Stimulated activated CD4-positive, alpha-beta T cell treated with anti-CD3 and anti-CD28 coated beads, Interleukin-2, amount 100 ng/mL, for 48 hours (primary cell): ENCODE data around the gene PIK3R2.
"Not testable (repeated sequence)": the region's sequence is repeated elsewhere in the genome, so short reads cannot be mapped to it uniquely, and the experiment has no call there.

Experiments
- DNase-seq, 2 donors: peaks; one replicate each; pipeline ENCODE4 v3.0.0-alpha.2; 2020

Gene PIK3R2

DNA sequence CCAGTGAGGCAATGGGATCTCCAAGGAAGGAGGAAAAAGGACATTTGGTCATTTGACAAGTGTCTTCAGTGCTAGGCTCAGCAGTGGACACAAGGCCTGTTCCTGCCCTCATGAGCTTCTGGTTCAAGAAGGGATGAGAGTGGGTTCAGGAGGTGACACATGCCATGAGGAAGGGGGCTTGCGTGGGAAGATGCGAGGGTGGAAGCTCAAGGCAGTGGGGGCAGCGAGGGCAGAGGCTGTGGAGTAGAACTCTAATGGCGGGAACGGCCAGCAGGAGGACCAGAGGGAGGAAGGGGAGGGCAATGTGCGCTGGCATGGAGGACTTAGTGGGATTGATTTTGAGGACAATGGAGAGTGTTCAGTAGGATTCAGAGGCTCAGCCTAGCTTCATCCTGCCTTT, 3.3 kb downstream of the PIK3R2 start:
- no peak for DNase-seq

DNA sequence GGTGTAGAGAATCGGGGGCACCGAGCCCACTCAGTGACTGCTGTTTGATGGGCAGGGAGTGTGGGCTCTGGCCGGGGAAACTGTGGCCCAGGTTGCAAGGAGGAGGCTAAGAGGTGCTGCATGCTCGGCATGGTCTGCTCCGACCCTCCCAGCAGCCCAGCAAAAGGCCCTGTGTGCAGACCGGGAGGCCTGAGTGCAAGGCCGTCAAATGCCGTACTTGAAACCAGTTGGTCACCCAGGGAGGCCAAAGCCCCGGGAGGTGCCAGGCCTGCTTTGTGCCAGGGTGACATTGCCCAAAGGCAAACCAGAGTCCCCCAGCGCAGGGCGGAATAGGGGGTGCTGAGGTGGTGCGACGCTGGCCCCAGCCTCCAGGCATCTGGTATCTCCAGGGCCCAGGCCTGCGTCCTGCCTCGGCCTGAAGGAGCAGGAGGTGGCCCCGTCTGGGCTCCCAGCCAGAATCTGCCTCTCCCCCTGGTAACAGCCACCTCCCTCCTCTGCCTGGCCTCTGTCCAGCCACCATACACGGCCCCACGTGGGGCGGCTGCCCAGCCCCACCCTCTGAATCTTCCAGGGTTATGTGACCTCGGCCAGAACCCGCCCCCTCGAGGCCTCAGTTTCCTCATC, 4.0 kb downstream of the PIK3R2 start:
- no peak for DNase-seq

DNA sequence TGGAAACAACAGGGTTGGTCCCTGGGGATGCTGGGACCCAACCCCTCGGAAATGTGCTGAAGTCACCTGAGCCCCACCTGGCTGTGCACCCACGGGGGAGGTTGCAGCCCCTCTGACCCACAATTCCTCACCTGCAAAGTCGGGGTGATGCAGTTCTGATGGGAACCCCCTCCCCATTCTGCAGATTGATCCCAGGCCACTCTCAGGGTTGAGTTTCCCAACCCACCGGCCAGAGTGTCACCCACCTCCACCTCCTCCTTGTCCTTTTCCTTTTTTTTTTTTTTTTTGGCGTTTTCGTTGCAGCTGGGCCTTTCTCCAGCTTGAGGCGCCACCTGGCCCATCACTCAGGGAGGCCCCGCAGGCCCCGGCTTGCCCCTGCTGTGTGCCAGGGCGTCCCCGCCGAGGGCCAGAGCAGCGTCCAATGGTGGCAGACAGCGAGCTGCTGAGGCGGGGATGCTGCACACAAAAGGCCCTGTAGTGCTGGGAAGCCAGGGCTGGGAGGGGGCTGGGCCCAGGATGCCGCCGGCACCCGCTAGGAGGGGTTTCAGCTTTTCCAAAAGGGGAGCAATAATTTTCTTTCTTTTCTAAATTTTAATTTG, 4.6 kb downstream of the PIK3R2 start:
- DNase-seq = no peak

DNA sequence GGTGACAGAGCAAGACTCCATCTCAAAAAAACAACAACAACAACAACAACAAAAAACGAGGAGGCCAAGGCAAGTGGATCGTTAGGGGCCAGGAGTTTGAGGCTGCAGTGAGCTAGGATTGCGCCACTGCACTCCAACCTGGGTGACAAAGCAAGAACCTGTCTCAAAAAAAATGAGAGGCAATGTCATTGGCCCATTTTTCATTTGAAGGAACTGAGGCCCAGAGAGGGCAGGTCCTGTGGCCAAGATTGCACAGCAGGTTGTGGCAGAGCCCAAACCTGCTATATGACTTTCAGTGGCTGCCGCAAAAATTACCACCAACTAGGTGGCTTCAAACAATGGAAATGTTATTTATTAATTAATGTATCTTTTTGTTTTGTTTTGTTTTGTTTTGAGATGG, 5.5 kb downstream of the PIK3R2 start:
- DNase-seq = no peak

DNA sequence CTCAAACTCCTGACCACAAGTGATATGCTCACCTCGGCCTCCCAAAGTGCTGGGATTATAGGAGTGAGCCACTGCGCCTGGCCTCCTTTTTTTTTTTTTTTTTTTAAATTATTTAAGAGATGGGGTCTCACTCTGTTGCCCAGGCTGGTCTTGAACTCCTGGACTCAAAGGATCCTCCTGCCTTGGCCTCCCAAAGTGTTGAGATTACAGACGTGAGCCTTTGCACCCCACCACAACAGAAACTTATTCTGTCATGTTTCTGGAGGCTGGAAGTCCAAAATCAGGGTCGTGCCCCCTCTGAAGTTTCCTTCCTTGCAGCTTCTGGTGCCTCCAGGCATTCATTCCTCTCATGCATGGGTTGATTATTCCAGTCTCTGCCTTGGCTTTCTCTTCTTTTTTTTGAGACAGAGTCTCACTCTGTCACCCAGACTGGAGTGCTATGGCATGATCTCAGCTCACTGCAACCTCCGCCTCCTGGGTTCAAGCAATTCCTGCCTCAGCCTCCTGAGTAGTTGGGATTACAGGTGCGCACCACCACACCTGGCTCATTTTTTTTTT, 6.2 kb downstream of the PIK3R2 start:
- DNase-seq = not testable (repeated sequence)

DNA sequence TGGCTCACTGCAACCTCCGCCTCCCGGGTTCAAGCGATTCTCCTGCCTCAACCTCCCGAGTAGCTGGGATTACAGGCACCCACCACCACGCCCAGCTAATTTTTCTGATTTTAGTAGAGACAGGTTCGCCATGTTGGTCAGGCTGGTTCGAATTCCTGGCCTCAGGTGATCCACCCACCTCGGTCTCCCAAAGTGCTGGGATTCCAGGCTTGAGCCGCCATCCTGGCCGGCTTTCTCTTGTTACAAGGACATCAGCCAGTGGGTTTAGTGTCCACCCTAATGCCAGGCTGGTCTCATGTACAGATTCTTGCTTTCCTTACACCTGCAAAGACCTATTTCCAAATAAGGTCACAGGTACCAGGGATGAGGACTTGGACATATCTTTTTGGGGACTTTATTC, 6.8 kb downstream of the PIK3R2 start:
- no peak for DNase-seq

DNA sequence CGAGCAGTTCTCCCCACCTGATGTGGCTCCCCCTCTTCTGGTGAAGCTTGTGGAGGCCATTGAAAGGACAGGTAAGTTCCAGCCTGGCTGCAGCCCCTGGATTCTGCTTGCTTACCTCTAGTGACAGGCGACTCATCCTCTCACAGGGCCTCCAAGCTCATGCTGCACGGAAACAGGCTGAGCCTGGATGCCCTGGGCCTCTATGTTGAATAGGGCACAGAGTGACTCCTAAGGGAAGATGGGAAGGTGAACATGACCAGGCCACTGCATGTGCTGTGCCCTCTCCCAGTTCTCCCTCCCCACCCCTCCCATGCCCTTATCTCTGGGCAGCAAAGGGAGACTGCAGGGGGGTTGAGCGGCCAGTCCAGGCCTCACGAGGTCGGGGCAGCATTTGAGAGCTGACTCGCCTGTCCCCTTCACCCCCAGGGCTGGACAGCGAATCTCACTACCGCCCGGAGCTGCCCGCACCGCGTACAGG, 7.6 kb downstream of the PIK3R2 start:
- no peak for DNase-seq

DNA sequence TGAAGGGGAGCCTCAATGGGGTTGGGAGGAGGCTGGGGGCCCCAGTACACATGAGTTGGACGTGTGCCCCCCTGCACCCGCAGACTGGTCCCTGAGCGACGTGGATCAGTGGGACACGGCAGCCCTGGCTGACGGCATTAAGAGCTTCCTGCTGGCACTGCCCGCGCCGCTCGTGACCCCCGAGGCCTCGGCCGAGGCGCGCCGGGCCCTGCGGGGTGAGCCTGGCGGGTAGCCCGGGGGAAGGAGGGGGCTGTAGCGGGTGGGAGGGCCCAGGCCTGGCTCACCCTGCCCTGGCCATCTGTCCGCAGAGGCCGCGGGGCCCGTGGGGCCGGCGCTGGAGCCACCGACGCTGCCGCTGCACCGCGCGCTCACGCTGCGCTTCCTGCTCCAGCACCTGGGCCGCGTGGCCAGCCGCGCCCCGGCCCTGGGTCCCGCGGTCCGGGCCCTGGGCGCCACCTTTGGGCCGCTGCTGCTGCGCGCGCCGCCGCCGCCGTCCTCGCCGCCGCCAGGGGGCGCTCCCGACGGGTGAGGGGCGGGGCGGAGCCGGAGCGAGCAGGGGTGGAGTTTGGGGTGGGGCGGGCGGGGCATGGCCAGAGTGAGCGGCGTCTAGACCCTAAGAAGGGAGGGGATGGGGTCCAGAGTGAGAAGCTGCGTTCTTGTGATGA, 8.1 kb downstream of the PIK3R2 start:
- DNase-seq = peak; percentile 80 to 89

DNA sequence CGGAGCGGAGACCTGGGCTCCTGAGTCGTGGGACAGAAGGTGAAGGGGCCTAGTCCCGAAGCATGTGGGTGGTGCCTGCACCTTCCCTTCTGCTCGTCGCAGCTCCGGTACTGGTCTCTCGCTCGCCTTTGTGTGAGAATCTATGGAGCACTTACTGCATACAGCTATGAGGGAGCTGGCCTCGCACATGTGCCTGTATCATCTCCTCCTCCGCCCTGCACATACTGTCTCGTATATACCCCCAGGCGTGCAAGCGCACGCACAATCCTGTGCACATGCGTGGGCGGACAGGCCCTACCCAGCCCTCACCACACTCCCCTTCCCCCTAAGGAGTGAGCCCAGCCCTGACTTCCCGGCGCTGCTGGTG, 8.7 kb downstream of the PIK3R2 start:
- DNase-seq = no peak

DNA sequence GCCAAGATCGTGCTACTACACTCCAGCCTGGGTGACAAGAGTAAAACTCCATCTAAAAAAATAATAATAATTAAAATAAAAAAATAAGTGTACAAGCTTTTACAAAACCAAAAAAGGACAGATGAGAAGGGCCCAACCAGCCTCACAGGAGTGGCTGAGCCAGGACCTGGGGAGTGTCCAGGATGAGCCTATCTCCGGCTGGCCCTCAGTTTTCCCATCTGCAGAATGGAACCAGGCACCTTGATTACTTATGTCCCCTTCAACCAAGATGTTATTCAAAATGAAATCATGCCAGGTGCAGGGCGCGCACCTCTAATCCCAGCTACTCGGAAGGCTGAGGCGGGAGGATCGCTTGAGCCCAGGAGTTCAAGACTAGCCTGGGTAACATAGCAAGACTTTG, 11.1 kb downstream of the PIK3R2 start:
- no peak for DNase-seq

DNA sequence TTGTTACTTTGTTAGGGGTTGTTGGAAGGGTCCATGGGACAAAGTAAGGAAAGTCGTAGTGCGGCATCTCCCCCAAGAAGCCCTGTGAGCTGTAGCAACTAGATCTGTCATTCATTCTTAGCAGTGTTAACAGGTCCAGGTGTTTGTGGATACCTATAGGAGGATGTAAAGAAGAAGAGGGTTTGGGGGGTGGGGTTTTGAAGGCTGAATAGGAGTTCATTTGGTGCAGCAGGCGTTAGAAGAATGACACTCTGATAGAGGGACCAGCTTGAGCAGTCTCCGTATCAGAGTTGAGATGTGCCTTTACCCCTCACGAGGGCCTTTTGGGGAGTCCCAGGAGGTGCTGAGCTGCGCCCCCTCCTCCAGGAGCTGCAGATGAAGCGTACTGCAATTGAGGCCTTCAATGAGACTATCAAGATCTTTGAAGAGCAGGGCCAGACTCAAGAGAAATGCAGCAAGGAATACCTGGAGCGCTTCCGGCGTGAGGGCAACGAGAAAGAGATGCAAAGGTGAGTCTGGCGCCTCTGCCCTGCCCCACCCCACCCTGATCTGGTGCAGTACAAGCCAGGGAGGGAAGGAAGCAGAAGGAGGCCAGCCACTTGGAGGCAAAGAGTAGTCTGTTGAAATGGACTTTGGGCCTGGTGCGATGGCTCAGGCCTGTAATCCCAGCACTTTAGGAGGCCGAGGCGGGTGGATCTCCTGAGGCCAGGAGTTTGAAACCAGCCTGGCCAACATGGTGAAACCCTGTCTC, 13.0 kb downstream of the PIK3R2 start:
- no peak for DNase-seq

DNA sequence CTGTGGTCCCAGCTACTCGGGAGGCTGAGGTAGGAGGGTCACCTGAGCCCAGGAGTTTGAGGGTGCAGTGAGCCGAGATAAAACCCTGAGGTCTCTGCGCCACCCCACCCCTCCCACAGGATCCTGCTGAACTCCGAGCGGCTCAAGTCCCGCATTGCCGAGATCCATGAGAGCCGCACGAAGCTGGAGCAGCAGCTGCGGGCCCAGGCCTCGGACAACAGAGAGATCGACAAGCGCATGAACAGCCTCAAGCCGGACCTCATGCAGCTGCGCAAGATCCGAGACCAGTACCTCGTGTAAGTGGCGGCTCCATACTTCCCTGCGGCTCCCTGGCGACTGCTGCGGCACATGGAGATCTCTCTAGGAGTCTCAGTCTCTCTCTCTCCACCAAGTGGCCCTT, 14.0 kb downstream of the PIK3R2 start:
- no peak for DNase-seq

DNA sequence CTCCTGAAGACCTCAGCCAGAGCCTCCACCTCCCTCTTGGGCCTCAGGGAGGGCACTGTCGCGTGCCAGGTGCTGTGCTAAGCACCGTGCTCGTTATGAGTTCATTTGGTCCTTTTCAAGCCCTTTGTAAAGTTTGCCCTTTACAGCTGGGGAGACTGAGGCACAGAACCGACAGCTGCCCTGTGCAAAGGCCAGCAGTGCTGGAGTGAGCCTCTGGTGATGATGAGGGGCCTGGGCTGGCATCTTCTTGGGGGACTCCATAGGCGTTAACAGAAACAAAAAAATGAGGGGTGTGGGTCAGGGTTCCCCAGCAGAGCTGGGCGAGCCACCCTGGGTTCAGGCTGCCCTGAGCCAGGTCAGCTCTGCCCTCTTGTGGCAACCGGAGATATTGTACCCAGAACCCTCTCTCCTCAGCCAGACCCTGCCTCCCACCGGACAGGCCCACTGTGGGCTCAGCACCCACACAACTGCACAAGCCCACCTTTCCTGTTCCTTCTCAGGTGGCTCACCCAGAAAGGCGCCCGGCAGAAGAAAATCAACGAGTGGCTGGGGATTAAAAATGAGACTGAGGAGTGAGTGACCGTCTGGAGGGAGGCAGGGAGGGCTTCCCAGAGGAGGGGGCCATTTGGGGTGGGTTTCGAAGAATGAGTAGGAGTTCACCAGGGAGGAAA, 15.1 kb downstream of the PIK3R2 start:
- DNase-seq = peak; percentile 54 to 60

DNA sequence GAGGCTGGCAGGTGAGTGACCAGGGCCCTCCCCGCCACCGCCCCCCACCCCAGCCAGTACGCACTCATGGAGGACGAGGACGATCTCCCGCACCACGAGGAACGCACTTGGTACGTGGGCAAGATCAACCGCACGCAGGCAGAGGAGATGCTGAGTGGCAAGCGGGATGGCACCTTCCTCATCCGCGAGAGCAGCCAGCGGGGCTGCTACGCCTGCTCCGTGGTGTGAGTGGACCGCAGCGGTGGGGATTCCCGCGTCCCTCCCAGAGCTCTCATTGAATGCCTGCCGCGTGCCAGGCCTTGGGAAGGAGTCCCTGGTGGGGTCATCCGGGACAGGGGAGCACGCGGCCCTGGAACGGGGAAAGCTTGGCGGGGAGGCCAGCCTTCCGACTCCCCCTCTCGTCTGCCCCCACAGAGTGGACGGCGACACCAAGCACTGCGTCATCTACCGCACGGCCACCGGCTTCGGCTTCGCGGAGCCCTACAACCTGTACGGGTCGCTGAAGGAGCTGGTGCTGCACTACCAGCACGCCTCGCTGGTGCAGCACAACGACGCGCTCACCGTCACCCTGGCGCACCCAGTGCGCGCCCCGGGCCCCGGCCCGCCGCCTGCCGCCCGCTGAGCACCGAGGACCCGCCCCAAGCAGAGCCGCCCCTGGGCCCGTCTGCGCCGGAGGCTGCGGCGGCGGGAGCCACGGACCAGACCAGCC, 15.9 kb downstream of the PIK3R2 start:
- no peak for DNase-seq

DNA sequence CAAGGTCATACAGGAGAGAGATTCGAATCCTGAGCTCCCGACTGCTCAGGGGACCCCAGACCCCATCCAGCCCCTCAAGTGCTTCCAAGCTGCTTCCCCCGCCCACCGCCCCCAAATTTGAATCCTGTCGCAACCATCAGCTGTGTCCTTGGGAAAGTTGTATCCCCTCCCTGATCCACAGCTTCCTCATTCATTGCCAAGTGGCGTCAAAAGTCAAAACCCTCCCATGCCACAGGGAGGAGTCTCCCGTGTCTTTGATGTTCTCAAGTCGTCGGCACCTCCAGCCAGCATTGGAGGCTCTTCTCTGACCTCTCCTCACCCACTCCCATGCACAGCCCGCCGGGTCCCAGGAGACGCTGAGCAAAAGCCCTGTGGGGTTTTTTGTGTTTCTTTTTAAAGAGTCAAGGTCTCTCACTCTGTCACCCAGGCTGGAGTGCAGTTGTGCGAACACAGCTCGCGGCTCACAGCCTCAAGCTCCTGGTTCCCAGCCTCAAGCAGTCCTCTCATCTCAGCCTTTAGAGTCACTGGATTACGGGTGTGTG, 17.8 kb downstream of the PIK3R2 start:
- no peak for DNase-seq

DNA sequence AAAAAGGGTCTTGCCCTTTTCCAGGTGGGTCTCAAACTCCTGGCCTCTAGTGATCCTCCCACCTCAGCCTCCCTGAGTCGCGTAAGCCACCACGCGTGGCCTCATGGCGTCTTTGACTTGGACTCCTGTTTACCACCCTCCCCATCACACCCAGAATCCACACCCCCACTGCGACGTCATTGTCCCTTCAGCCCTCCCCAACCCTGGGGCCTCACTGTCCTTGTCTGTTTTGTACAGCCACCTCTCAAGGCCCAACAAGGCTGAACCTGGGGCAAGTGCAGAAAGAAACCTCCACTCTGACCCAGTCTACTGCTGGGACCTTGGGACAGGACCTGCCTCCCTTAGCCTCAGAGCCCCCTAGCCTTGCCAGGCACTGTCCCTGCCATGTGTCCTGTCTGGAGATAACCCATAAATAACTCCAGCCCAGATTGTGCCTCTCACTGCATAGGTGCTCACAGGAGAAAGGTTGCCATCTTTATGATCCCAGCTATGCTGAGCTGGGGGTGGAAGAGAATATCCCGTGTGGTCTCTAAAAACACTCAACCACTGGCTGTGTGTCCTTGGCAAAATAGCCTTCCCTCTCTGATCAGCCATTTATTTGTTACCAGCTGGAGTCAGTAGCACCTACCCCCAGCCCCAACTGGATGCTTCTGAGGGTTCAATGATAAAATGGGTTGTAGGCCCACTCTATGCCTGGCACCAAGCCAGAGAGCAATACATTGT, 18.8 kb downstream of the PIK3R2 start:
- DNase-seq = no peak

DNA sequence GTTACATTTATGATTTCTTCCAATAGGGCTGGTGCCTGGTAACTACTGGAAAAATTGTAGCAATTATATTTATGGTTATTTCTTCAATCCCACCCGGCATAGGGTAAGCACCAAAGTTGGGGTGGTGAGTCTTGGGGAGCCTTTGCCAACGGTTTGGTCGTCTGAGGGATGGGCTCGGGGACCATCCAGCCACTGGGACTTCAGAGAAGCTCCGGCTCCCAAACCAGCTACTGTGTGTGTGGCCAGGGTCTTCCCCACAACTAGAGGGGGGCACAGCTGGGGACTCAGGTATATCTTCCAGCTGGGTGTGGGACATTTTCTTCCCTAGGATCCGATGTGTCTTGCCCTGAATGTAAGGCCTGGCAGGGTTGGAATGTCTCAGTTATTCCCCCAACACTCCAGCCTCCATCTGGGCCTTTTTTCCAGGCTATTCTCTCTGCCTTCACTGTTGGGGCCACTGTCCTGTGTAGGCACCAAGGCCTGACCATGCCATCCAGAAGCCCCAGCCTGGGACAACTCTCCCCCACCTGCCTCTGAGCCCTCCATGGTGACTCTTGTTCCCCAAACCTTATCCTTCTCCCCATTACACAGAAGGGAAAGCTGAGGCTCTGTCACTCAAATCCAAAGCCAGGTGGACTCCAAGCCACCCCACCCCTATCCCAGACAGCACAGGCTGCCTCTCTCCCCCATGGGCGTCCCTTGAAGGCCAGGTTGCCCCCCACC, 19.5 kb downstream of the PIK3R2 start:
- no peak for DNase-seq

DNA sequence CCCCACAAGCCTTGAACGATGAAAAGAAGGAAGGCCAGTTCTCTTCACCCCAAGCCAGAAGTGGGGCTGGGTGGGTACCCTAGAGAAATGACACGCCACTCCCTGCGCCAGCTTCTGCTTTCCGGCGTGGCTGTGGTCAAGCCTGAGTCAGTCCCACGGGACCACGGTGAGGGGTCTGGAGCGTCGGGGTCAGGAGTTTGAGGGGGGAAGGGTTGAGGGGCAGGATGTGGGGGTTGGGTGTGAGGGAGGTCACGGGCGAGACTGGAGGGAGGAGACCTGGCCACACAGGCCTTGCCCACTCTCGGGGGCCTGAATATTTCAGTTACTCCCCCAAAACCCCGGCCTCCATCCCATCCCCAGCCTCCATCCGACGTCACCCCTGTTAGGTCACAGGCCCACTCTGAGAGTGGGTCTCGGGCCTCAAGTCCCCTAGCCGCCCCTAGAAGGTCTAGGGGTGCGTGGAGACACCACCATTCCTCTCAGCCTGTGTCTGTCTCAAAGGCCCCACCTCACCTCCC, 20.1 kb downstream of the PIK3R2 start:
- no peak for DNase-seq

DNA sequence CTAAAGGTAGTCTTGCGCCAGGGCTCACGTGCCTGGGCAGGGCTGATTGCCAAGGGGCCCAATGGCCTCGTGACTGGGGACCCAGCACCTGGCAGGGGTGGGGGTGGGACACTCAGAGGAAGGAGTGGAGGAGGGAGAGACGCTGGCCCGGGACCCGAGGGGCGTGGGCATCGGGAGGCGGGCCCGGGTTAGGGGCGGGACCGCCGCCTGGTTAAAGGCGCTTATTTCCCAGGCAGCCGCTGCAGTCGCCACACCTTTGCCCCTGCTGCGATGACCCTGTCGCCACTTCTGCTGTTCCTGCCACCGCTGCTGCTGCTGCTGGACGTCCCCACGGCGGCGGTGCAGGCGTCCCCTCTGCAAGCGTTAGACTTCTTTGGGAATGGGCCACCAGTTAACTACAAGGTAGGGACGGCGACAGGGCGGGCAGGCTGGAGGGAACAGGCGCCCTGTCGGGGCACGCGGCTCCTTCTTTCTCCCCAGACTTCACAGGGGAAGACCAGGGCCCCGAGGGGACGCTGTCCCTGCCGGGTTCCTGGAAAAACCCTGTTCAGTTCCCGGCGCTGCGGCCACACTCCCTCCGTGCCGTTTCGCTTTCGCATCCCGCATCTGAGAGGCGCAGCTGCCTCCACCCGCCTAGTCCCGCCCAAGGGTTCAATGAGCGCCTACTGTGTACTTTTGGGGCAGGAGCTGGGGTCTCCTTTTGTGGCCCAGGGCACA, 20.8 kb downstream of the PIK3R2 start, which contains the start of gene IFI30:
Gene IFI30 (plus strand): TSS at position 242 of the 717 bp plus-strand sequence. CDS start 29 bp downstream, at position 271.
- DNase-seq = peak; percentile 47 to 63
